Activated CD4-positive, alpha-beta T cell treated with anti-CD3 and anti-CD28 coated beads for 36 hours (primary cell): ENCODE data around the gene CMPK1. TPM values are rescaled to one million over a fixed set of nuclear protein-coding genes. Genes with fewer than 3 reads are reported as not detected.

Experiments used
- ATAC-seq: fragments of 200-7000 bp; cut with Tn5 transposase; one replicate; pipeline ENCODE4 v1.10.0; 2021; ENCODE audit warnings: mild to moderate bottlenecking, moderate library complexity
- CTCF ChIA-PET: fragments of 350-600 bp; sonication (Branson Sonifier 250); formaldehyde crosslinking; loops from one replicate; lab custom pipeline; 2021; ENCODE audit warnings: antibody characterized with exemption; lab: Charles Lee
- POLR2A ChIA-PET: fragments of 350-600 bp; sonication (Branson Sonifier 250); formaldehyde crosslinking; loops from one replicate; lab custom pipeline; 2021; ENCODE audit warnings: antibody characterized with exemption, inconsistent platforms; lab: Charles Lee
- DNase-seq: peaks from one replicate; pipeline ENCODE4 v3.0.0-alpha.2; 2020
- H3K27ac Mint-ChIP-seq: one replicate; pipeline ENCODE4 v1.8.0; 2021; ENCODE audit warnings: mixed read lengths
- H3K27me3 Mint-ChIP-seq: one replicate; pipeline ENCODE4 v1.8.0; 2021; ENCODE audit warnings: mixed read lengths
- H3K36me3 Mint-ChIP-seq: one replicate; pipeline ENCODE4 v1.8.0; 2021; ENCODE audit warnings: low read depth, mixed read lengths
- H3K4me1 Mint-ChIP-seq: one replicate; pipeline ENCODE4 v1.8.0; 2021; ENCODE audit warnings: mixed read lengths
- H3K4me3 Mint-ChIP-seq: one replicate; pipeline ENCODE4 v1.8.0; 2021; ENCODE audit warnings: mild to moderate bottlenecking, moderate library complexity, mixed read lengths
- H3K9me3 Mint-ChIP-seq: one replicate; pipeline ENCODE4 v1.8.0; 2021; ENCODE audit warnings: low read depth, mixed read lengths
- intact Hi-C, 2 experiments: fragments of 100-400 bp; cut with DNase I in 1 of 2; cut with micrococcal nuclease in 1 of 2; formaldehyde crosslinking; loops; one replicate each; pipeline versions ENCODE4 v1.14.2 to v1.15.1; 2022 to 2024; cut with DNase I, micrococcal nuclease
- total RNA-seq, 2 experiments: library from RNA; stranded (reverse); gene quantifications; one replicate each; pipeline ENCODE4 v1.2.3, GENCODE V29; 2021

CMPK1 gene
- total RNA-seq, 2 experiments from 2014 or later = 97.7 to 134 TPM

GRCh38 chr1:47324682-47325081 lies 8.9 kb upstream of the CMPK1 start:
- Mint-ChIP-seq H3K27ac (no peak overlapping the region), H3K4me3 (no peak overlapping the region), H3K4me1 (no peaks in the 10 kb centered on the region), H3K27me3 (no peaks in the 10 kb centered on the region), H3K36me3 (no peaks in the 10 kb centered on the region), H3K9me3 (no peaks in the 10 kb centered on the region)
- ChIA-PET CTCF (interaction anchor here (1.6 kb wide), 1 partner anchor 14 kb away, joined by 5 read pairs; no protein-coding TSS in a partner anchor), POLR2A (no interaction called here)
- ATAC-seq (no peak), DNase-seq (no peak)
- intact Hi-C loops = no loop called here

- no peak overlapping the region for H3K27ac Mint-ChIP-seq
- DNase-seq (no peak), ATAC-seq (no peak)
- CTCF ChIA-PET = no interaction called here
- no peaks in the 10 kb centered on the region for H3K9me3 Mint-ChIP-seq
- no peaks in the 10 kb centered on the region for H3K27me3 Mint-ChIP-seq
- H3K4me3 Mint-ChIP-seq = no peak overlapping the region
- H3K36me3 Mint-ChIP-seq = no peaks in the 10 kb centered on the region
- POLR2A ChIA-PET = no interaction called here
- peaks cover 4% of the 10 kb centered on the region for H3K4me1 Mint-ChIP-seq
- intact Hi-C loops = no loop called here
These were observed 8.1 kb upstream of the CMPK1 start for GRCh38 chr1:47325528-47325927.

GRCh38 chr1:47326271-47326670 lies 7.3 kb upstream of the CMPK1 start:
- CTCF ChIA-PET = interaction anchor here (0.9 kb wide), 1 partner anchor 8 kb away, joined by 3 read pairs; no protein-coding TSS in a partner anchor
- DNase-seq (no peak), ATAC-seq (no peak)
- intact Hi-C loops = no loop called here
- POLR2A ChIA-PET = no interaction called here
- no peak overlapping the region for H3K4me3 Mint-ChIP-seq
- H3K27me3 Mint-ChIP-seq = no peaks in the 10 kb centered on the region
- peaks cover 4% of the 10 kb centered on the region for H3K4me1 Mint-ChIP-seq
- no peaks in the 10 kb centered on the region for H3K36me3 Mint-ChIP-seq
- H3K27ac Mint-ChIP-seq = no peak overlapping the region
- H3K9me3 Mint-ChIP-seq = no peaks in the 10 kb centered on the region

DNA sequence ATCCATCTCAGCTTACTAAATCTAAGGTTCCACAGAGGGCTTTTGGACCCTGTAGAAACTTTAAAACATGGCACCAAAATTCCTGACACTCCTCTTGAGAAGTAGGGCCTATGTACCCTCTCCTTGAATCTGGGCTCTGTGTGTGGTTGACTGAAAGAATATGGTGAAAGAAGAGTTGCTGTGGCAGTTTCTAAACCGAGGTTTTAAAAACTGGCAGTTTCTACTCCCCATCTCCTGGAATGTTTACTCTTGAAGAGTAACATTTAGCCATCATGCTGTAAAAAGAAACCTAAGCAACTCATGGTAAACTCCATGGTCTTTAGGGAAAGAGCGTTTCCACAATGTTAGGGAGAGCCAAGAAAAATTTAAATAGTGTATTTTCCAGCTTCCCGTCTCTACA lies 4.6 kb upstream of the CMPK1 start:
- no peaks in the 10 kb centered on the region for H3K9me3 Mint-ChIP-seq
- H3K27me3 Mint-ChIP-seq = no peaks in the 10 kb centered on the region
- intact Hi-C loops = no loop called here
- no peak overlapping the region for H3K27ac Mint-ChIP-seq
- ChIA-PET POLR2A (no interaction called here), CTCF (interaction anchor here (1.0 kb wide), 1 partner anchor 104 kb away, joined by 3 read pairs; no protein-coding TSS in a partner anchor)
- no peaks in the 10 kb centered on the region for H3K36me3 Mint-ChIP-seq
- DNase-seq = no peak
- H3K4me1 Mint-ChIP-seq = peaks cover 7% of the 10 kb centered on the region
- H3K4me3 Mint-ChIP-seq = no peak overlapping the region
- no peak for ATAC-seq

GRCh38 chr1:47330212-47330611 lies 3.4 kb upstream of the CMPK1 start:
- Mint-ChIP-seq H3K27me3 (no peaks in the 10 kb centered on the region), H3K27ac (no peak overlapping the region), H3K4me3 (no peak overlapping the region), H3K9me3 (no peaks in the 10 kb centered on the region), H3K4me1 (peaks cover 14% of the 10 kb centered on the region), H3K36me3 (no peaks in the 10 kb centered on the region)
- intact Hi-C loops = loop anchor here in 1 of 2 experiments (5.0 to 10.0 kb wide), 3 partner anchors 613 to 1142 kb away; partner anchors contain the start of genes EFCAB14, MKNK1 and SPATA6
- CTCF ChIA-PET = interaction anchor here (0.6 to 1.1 kb wide), 4 partner anchors 13 to 151 kb away, joined by 3 to 4 read pairs (median 3); no protein-coding TSS in a partner anchor
- DNase-seq (no peak), ATAC-seq (no peak)
- POLR2A ChIA-PET = no interaction called here

DNA sequence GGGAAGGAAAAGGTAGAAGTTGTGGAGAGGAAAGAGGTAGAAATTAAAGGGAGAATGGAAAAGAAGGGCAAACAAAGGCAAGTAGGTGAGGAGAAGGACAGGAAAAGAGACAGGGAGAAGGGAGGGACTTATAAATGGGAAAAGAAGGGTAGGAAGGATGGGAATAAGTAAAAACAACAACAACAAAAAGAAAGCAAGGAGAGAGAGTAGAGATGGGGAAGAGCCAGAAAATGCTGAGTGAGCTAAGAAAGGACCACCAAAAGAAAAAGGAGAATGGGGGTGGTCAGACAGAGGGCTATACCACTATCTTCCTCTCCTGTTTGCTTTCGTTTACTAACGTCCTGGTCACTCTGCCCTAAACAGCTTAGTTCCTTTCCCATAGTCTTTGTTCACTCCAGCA lies 1.7 kb upstream of the CMPK1 start:
- ChIA-PET CTCF (interaction anchor here (0.6 to 1.2 kb wide), 3 partner anchors 10 to 18 kb away, joined by 3 to 4 read pairs (median 3); partner anchors contain the start of gene STIL), POLR2A (interaction anchor here (3.7 kb wide), 1 partner anchor 18 kb away, joined by 31 read pairs; the partner anchor contains the start of gene STIL)
- Mint-ChIP-seq H3K27me3 (no peaks in the 10 kb centered on the region), H3K4me1 (peaks cover 20% of the 10 kb centered on the region), H3K9me3 (no peaks in the 10 kb centered on the region), H3K4me3 (no peak overlapping the region), H3K36me3 (peaks cover 2% of the 10 kb centered on the region), H3K27ac (peak overlapping the region; percentile 25)
- no peak for ATAC-seq
- DNase-seq = no peak
- intact Hi-C loops = loop anchor here in 1 of 2 experiments (5.0 to 10.0 kb wide), 3 partner anchors 615 to 1140 kb away; partner anchors contain the start of genes EFCAB14, MKNK1 and SPATA6

GRCh38 chr1:47332779-47333577 lies 612 bp upstream of the CMPK1 start:
- intact Hi-C loops = loop anchor here in 1 of 2 experiments (1.0 to 10.0 kb wide), 4 partner anchors 44 to 1139 kb away; partner anchors contain the start of genes EFCAB14, MKNK1 and SPATA6
- POLR2A ChIA-PET = interaction anchor here (3.7 kb wide), 1 partner anchor 19 kb away, joined by 31 read pairs; the partner anchor contains the start of gene STIL
- no peaks in the 10 kb centered on the region for H3K9me3 Mint-ChIP-seq
- H3K4me3 Mint-ChIP-seq = no peak overlapping the region
- peaks cover 2% of the 10 kb centered on the region for H3K36me3 Mint-ChIP-seq
- no peak for DNase-seq
- no peak overlapping the region for H3K27ac Mint-ChIP-seq
- CTCF ChIA-PET = interaction anchor here (0.9 to 2.4 kb wide), 6 partner anchors 10 to 154 kb away, joined by 3 to 20 read pairs (median 5); partner anchors contain the start of gene STIL
- H3K27me3 Mint-ChIP-seq = no peaks in the 10 kb centered on the region
- peaks cover 20% of the 10 kb centered on the region for H3K4me1 Mint-ChIP-seq
- ATAC-seq = no peak

- ChIA-PET POLR2A (interaction anchor here (0.6 to 3.7 kb wide), 2 partner anchors 11 to 20 kb away, joined by 4 to 31 read pairs; partner anchors contain the start of gene STIL), CTCF (interaction anchor here (0.7 to 2.4 kb wide), 8 partner anchors 11 to 155 kb away, joined by 3 to 20 read pairs (median 5); partner anchors contain the start of gene STIL)
- intact Hi-C loops = loop anchor here (1.0 to 10.0 kb wide), 10 partner anchors 17 to 1647 kb away; partner anchors contain the start of genes STIL (in 2 of the 2), EFCAB14 (in 1 of the 2), GPBP1L1 (in 1 of the 2) and MKNK1 (in 1 of the 2)
- H3K9me3 Mint-ChIP-seq = no peaks in the 10 kb centered on the region
- H3K4me3 Mint-ChIP-seq = no peak overlapping the region
- DNase-seq = peak; percentile 85
- H3K27ac Mint-ChIP-seq = peak overlapping the region; percentile 88
- peaks cover 2% of the 10 kb centered on the region for H3K36me3 Mint-ChIP-seq
- ATAC-seq = peak; percentile 90
- H3K27me3 Mint-ChIP-seq = no peaks in the 10 kb centered on the region
- H3K4me1 Mint-ChIP-seq = peaks cover 23% of the 10 kb centered on the region
These were observed 553 bp downstream of the CMPK1 start for GRCh38 chr1:47333922-47334764.

GRCh38 chr1:47334765-47335435 lies 1.3 kb downstream of the CMPK1 start:
- intact Hi-C loops = loop anchor here (1.0 to 10.0 kb wide), 9 partner anchors 16 to 1648 kb away; partner anchors contain the start of genes STIL (in 2 of the 2), EFCAB14 (in 1 of the 2), GPBP1L1 (in 1 of the 2) and MKNK1 (in 1 of the 2)
- peaks cover 23% of the 10 kb centered on the region for H3K4me1 Mint-ChIP-seq
- peak overlapping the region; percentile 88 for H3K27ac Mint-ChIP-seq
- H3K36me3 Mint-ChIP-seq = peaks cover 2% of the 10 kb centered on the region
- no peak overlapping the region for H3K4me3 Mint-ChIP-seq
- H3K9me3 Mint-ChIP-seq = no peaks in the 10 kb centered on the region
- ChIA-PET CTCF (interaction anchor here (0.7 to 2.4 kb wide), 5 partner anchors 12 to 156 kb away, joined by 3 to 20 read pairs (median 6); partner anchors contain the start of gene STIL), POLR2A (interaction anchor here (0.6 to 3.7 kb wide), 2 partner anchors 10 to 21 kb away, joined by 4 to 31 read pairs; partner anchors contain the start of gene STIL)
- ATAC-seq = no peak
- DNase-seq = no peak
- no peaks in the 10 kb centered on the region for H3K27me3 Mint-ChIP-seq

DNA sequence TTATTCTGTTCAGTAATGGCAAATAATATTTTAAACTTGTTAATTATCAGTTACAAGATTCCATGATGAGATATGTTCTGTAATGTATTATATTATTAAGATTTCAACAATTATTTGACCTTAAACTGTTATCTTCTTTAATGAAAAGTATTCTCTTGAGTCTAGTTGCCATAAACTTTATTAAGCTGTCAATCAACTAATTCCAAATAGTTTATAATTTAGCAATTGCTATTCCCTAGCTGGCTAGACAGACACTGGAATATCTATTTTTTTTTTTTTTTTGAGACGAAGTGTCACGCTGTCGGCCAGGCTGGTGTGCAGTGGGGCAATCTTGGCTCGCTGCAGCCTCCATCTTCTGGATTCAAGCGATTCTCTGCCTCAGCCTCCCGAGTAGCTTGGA lies 3.8 kb downstream of the CMPK1 start:
- Mint-ChIP-seq H3K27me3 (no peaks in the 10 kb centered on the region), H3K36me3 (peaks cover 7% of the 10 kb centered on the region), H3K9me3 (no peaks in the 10 kb centered on the region), H3K4me1 (peaks cover 16% of the 10 kb centered on the region), H3K4me3 (no peak overlapping the region), H3K27ac (no peak overlapping the region)
- intact Hi-C loops = loop anchor here in 1 of 2 experiments (10.0 kb wide), 1 partner anchor 733 kb away; the partner anchor contains the start of gene MKNK1
- DNase-seq (no peak), ATAC-seq (no peak)
- POLR2A ChIA-PET = no interaction called here
- CTCF ChIA-PET = interaction anchor here (0.8 kb wide), 1 partner anchor 23 kb away, joined by 3 read pairs; the partner anchor contains the start of gene STIL
